ENCODE measurements around the gene NCAM2. TPM values are rescaled to one million over a fixed set of nuclear protein-coding genes. Genes with fewer than 3 reads are reported as not detected.

Gene NCAM2
- total and polyA plus RNA-seq, 2 of the 8 experiments (the other 6 are each of a cell fraction or from before 2014, with no cell fraction given): 0.14 to 1.1 TPM

GRCh38 chr21:21530680-21531079 lies 532.5 kb downstream of the NCAM2 start:
- Histone ChIP-seq H3K23me2 (ENCODE audit: low read depth, low read length) (no peaks in the 10 kb centered on the region), H3K4me2 (ENCODE audit: insufficient read depth in 1 of 2, low read depth in 2 of 2, low read length in 2 of 2) (no peak overlapping the region), H2BK15ac (ENCODE audit: low read length) (no peak overlapping the region), H3K79me2 (ENCODE audit: control insufficient read depth in 1 of 2, insufficient read depth in 2 of 2, low read length in 2 of 2) (no peaks in the 10 kb centered on the region), H3K14ac (ENCODE audit: insufficient read length) (no peak overlapping the region), H3K4me1 (replicated peaks in 1 of 4; ENCODE audit: control insufficient read depth in 3 of 4, insufficient read depth in 4 of 4, low read length in 3 of 4) (no peaks in the 10 kb centered on the region), H2AFZ (ENCODE audit: low read length) (no peak overlapping the region), H2BK12ac (ENCODE audit: low read depth, low read length) (no peak overlapping the region), H2AK5ac (ENCODE audit: low read depth, low read length) (no peak overlapping the region), H3K9me3 (ENCODE audit: insufficient read depth in 2 of 2, low read depth in 1 of 2, low read length in 1 of 2) (no peaks in the 10 kb centered on the region), H3K56ac (replicated peaks; ENCODE audit: insufficient read length, low read depth, low read length) (no peak overlapping the region), H3K36me3 (ENCODE audit: control insufficient read depth in 2 of 4, insufficient read depth in 4 of 4, low read length in 3 of 4) (no peaks in the 10 kb centered on the region), H4K20me1 (replicated peaks in 1 of 2; ENCODE audit: control insufficient read depth in 1 of 2, insufficient read depth in 2 of 2, low read length in 2 of 2) (no peaks in the 10 kb centered on the region), H3K4ac (replicated peaks; ENCODE audit: insufficient read length, low read depth, low read length) (no peak overlapping the region), H3K4me3 (ENCODE audit: extremely low read depth in 1 of 4, insufficient read depth in 2 of 4, low read depth in 3 of 4, low read length in 4 of 4) (no peak overlapping the region), H3K9ac (replicated peaks in 1 of 4; ENCODE audit: extremely low read depth in 1 of 4, low read depth in 3 of 4, low read length in 3 of 4) (no peak overlapping the region), H4K91ac (replicated peaks; ENCODE audit: insufficient read length, low read length) (no peak overlapping the region), H3K18ac (ENCODE audit: extremely low read depth, low read length) (no peak overlapping the region), H2BK120ac (replicated peaks; ENCODE audit: low read depth, low read length) (no peak overlapping the region), H2BK20ac (ENCODE audit: low read length) (no peak overlapping the region), H2BK5ac (ENCODE audit: low read depth, low read length) (no peak overlapping the region), H3K79me1 (ENCODE audit: low read depth, low read length) (no peaks in the 10 kb centered on the region), H3K23ac (ENCODE audit: insufficient read length) (no peak overlapping the region), H3K27ac (ENCODE audit: low read depth, low read length) (no peak overlapping the region), H3K27me3 (replicated peaks in 1 of 4; ENCODE audit: control insufficient read depth in 3 of 4, extremely low read depth in 1 of 4, insufficient read depth in 3 of 4, low read length in 3 of 4) (no peaks in the 10 kb centered on the region), H4K8ac (ENCODE audit: extremely low read depth, insufficient read depth, low read length) (no peak overlapping the region), H4K5ac (ENCODE audit: insufficient read length, low read depth, low read length) (no peak overlapping the region)
- no peak for TF ChIP-seq GTF2F1 (IDR thresholded peaks at IDR 0.05; ENCODE audit: borderline replicate concordance, low read depth, low read length)
- TF ChIP-seq HDAC6 (IDR thresholded peaks at IDR 0.05; ENCODE audit: low read depth, low read length): no peak
- no peak for TF ChIP-seq MAX (IDR thresholded peaks at IDR 0.05)
- no peak for TF ChIP-seq SRF (IDR thresholded peaks at IDR 0.05; ENCODE audit: low read depth, low read length)
- TF ChIP-seq KDM4A (IDR thresholded peaks at IDR 0.05; ENCODE audit: low read depth, low read length, severe bottlenecking): no peak
- TF ChIP-seq TBP (IDR thresholded peaks at IDR 0.05; ENCODE audit: low read depth, low read length): no peak
- TF ChIP-seq POU5F1 (IDR thresholded peaks at IDR 0.05; ENCODE audit: low read depth, low read length): no peak
- no peak for TF ChIP-seq RAD21 (IDR thresholded peaks at IDR 0.05 in 1 of 2, conservative IDR thresholded peaks at IDR 0.05 in 1 of 2; ENCODE audit: low read depth in 2 of 2, low read length in 2 of 2)
- no peak for DNase-seq (ENCODE audit: low read depth in 1 of 2, low spot score in 2 of 2)
- no peak for FAIRE-seq
- POLR2A ChIA-PET (ENCODE audit: partially characterized antibody): no interaction called here
- CTCF ChIA-PET (ENCODE audit: partially characterized antibody): no interaction called here
